ENCODE measurements around the gene FBN1.

The FBN1 gene

DNA sequence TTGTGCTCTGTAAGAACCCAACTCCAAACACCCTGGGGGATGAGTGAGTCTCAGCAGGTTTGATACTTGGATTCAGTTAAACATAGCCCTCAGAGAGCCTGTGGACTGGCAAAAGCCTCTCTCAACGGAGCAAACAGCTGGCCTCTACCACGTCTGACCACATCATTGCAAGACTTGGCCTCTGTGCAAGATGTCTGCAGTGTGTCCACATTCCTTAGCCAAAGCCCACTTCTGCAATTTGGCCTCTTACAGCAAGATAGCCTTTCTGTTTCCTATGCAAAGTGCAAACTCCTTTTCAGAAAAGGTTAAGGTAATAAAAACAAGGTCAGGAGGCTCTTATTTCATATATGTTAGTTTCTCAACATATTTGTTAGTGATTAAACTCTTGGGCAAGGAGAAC lies 27.9 kb downstream of the FBN1 start:
- peak; percentile 55 for DNase-seq

DNA sequence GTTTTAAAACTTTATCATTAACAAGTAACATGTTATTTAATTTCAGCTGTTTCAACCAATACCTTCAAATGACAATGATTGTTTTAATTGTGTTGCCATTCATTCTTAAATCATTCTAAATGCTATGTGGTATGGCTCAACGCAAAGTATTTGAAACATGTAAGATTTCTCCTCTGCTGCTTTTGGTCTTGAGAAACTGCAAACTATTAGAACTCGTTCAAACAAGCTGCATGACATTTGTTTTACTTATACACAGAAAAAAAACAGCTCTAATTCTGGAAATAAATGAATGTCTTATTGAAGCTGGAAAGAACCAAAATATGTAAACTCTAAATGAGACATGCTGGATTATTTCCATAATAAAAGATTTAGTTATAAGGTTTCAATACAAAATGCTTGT lies 29.3 kb downstream of the FBN1 start:
- DNase-seq: peak; percentile 45

DNA sequence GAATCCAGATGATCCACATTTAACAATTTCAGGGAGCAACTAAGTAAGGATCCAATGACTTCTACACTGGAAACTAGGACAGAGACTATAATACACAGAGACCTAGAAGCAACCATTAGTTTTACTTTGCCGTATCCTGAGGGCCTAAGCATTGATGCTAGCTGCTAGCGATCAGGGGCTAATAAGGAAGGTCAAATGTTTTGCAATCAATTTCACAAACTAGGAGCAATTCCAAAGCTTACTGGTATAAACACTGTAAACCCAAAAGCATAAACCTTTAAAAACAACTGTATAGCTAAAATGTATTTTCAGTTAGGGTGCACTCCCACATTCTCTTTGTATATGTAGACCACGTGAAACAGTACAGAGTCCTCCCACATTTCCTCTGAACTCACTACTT lies 31.5 kb downstream of the FBN1 start:
- no peak for DNase-seq

DNA sequence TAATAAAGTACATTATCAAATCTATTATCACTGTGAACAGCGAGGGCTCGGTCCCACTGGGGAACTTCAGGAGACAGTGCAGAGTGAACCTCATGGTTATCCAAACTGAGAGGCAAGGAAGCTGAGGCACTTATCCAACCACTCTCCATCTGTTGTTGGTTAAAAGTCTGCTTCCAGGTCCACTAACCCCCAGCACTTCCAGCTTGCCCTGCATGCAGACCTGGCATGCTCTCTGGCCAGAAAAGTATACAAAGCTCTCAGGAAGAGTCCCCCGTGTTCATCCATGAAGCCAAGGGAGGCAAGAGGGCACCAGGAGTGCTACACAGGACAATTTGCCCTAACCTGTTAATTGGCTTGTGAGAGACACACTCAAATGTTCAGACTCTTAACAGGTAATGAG lies 36.0 kb downstream of the FBN1 start:
- DNase-seq: no peak

DNA sequence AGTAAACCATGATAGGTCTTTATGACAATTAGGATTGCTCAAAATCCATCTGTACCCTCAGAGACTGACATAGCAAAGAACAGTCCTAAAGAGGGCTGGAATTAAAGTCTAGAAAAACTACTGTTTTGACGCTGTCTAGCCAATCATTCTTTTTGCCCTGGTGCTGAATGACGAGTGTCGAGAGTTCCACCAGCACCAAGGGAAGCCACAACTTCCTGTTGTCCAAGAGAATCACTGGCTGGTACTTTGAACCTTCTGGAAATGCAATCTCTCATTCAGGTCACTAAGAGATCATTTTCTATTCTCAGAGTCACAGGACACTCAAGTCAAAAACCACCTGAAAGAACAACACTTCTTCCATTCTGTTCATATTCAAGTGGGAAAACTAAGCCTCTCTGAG lies 37.7 kb downstream of the FBN1 start:
- DNase-seq: no peak

DNA sequence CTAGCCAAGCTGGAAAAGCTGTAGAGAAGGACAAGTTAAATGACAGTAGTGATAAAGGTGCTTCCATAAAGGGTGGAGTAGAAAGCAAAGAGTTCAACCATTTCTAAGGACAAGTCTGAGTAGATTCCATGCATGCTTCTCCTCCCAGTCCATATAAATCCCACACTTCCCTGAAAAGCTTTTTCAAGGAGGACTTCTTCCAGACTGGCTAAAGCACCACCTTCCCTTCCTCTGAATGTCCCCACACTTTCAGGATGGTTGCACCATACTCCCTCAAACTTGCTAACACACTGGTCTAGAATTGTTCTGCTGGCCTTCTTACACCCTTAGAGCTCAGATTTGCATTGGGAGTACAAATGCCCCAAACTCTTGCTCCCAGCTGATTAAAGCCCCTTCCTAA lies 40.9 kb downstream of the FBN1 start:
- DNase-seq: peak; percentile 44

- DNase-seq: peak; percentile 16
These were observed 41.6 kb downstream of the FBN1 start for GRCh38 chr15:48603922-48604321.

GRCh38 chr15:48603123-48603500 lies 42.4 kb downstream of the FBN1 start:
- DNase-seq: peak; percentile 14

DNA sequence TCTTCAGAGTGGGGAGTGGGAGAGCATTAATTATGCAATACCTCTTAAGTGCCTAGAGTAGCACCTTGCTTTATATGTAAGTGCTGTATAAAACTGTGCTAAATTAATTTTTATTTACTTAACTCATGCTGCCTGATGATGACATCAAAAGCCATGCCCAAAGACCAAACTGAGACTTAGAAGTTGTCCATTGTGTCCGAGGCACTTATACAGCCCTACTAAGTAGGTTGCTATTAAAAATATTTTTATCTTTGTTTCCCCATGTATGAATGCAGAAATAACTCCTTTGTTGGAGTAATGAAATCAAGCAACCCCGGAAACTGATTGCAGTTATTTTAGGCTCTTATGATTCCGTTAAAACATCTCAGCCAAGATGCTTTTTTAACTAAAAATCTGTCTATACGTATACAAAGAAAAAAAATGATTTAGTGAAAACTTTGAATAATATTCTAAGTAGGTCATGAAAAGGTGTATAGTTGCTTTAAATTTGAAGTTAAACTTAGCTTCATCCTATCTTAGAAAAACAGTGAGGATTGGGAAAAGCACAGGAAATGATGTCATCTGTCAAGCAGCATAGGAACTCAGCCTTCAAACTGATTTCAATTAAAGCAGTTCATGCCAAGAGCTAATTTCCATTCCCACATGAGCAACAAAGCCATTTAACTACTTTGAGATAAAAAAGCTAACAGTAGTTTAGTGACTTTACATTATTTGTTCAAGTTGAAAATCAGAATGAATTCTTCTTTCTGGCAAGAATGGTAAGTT lies 43.0 kb downstream of the FBN1 start:
- DNase-seq: peak; percentile 86

- DNase-seq: no peak
These were observed 44.4 kb downstream of the FBN1 start for GRCh38 chr15:48601095-48601494.

DNA sequence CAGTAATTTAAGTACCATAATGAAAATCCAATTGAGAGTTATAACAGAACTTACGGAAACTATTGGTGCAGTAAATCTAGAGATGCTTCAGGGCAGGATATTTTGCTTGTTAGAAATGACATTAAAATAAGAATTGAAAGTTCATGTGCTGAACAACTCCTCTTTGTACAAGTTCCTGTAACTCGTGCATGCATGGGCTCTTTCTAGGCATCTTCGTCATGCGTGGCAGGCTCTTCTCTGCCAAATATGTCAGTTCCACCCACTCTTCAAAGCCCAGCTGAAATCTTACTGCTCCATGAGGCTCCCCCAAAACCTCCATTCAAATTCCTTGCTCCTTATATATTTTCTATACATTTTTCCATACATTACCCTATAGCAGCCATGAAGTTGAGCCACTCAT lies 48.7 kb downstream of the FBN1 start:
- peak; percentile 15 for DNase-seq

GRCh38 chr15:48596415-48596814 lies 49.1 kb downstream of the FBN1 start:
- peak; percentile 78 for DNase-seq

GRCh38 chr15:48595981-48596380 lies 49.5 kb downstream of the FBN1 start:
- DNase-seq: no peak

GRCh38 chr15:48592933-48593332 lies 52.6 kb downstream of the FBN1 start:
- DNase-seq: peak; percentile 57

GRCh38 chr15:48592221-48592731 lies 53.2 kb downstream of the FBN1 start:
- DNase-seq: peak; percentile 97

GRCh38 chr15:48590723-48591122 lies 54.8 kb downstream of the FBN1 start:
- no peak for DNase-seq

- DNase-seq: no peak
These were observed 60.5 kb downstream of the FBN1 start for GRCh38 chr15:48584812-48585563.

GRCh38 chr15:48584090-48584811 lies 61.3 kb downstream of the FBN1 start:
- DNase-seq: no peak

DNA sequence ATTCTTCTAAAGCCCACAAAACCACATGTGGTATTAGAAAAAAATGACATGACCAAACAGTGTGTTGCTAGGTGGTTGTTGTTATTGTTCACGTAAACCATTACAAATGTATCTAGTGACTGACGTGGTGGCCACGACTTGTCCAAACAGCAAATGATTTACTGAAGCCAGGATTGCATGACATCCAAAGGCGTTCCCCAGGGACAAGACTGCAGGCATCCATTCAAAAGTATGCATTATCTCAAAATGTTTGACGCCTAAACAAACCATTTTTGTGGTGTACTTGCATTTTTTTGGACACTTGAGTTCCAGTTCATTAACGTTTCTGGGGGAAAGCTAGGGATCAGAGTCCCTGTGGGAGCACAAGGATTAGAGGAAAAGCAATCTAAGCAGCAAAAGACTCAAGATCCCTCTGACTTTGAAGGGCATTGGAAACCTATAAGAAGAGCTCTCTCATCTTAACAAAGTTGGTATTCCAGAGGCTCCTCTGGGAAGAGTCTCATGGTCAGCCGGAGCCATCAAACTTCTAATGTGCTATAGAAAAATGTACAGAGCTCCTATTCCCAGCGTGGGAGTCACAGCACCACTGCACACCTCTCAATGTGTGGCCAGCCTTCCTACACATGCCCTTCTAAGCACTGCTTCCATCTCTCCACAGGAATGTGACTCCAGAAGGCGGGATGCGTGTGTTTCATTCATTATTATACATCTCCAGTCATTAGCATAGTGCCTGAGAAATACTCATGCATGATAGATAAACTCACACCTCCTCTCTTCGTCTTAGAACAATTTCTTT lies 62.9 kb downstream of the FBN1 start:
- DNase-seq: peak; percentile 99

DNA sequence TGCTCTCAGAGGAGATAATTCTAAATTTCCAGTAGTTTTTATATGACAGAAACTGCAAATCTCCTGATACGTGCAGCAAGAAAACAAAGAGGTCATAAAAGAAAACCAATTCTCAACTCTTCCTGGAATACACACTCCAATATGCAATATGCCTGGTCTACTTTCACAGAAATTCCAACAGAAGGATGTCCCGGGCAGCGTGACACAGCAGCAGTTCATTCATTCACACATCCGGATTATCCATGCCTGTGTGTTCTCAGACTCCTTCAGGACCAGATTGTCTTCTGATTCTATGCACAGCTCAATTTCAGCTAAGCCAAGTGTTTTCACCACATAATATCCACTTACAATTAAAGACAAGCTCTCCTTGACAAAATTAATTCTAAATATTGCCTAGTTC lies 64.3 kb downstream of the FBN1 start:
- DNase-seq: no peak

GRCh38 chr15:48580736-48581135 lies 64.8 kb downstream of the FBN1 start:
- no peak for DNase-seq

- no peak for DNase-seq
These were observed 65.4 kb downstream of the FBN1 start for GRCh38 chr15:48579945-48580671.
